OCI-LY1 (cell line): ENCODE measurements around the gene SRP72.

Experiments
- H2AFZ ChIP-seq: fragments of 200-600 bp; sonication (generic), shearing (Covaris generic); 2 replicates; pipeline ENCODE4 v1.6.0; 2014; ENCODE audit warnings: antibody characterized with exemption, mild to moderate bottlenecking, low read length
- H3F3A ChIP-seq: fragments of 200-600 bp; sonication (generic), shearing (Covaris generic); 2 replicates; pipeline ENCODE4 v1.6.0; 2014; ENCODE audit warnings: mild to moderate bottlenecking, antibody characterized with exemption, low read length, moderate library complexity; ENCODE audit not compliant: insufficient read depth
- H3K27ac ChIP-seq: fragments of 200-600 bp; sonication (generic); 2 replicates; pipeline ENCODE4 v1.5.1; 2014; ENCODE audit warnings: low read length, mixed run types, mild to moderate bottlenecking, low read depth; ENCODE audit not compliant: poor library complexity, severe bottlenecking
- H3K27me3 ChIP-seq: fragments of 200-600 bp; sonication (generic); 2 replicates; pipeline ENCODE4 v1.6.0; 2014; ENCODE audit warnings: antibody characterized with exemption, mild to moderate bottlenecking, low read length, moderate library complexity; ENCODE audit not compliant: insufficient read depth
- H3K36me3 ChIP-seq: fragments of 200-600 bp; sonication (generic); 2 replicates; pipeline ENCODE4 v1.6.1; 2014; ENCODE audit warnings: mild to moderate bottlenecking, antibody characterized with exemption, low read length, moderate library complexity, mixed read lengths; ENCODE audit not compliant: insufficient read depth
- H3K4me1 ChIP-seq: fragments of 200-600 bp; sonication (generic); 2 replicates; pipeline ENCODE4 v1.5.1; 2014; ENCODE audit warnings: mild to moderate bottlenecking, low read length, moderate library complexity; ENCODE audit not compliant: insufficient read depth, severe bottlenecking
- H3K4me2 ChIP-seq: fragments of 200-600 bp; sonication (generic), shearing (Covaris generic); 2 replicates; pipeline ENCODE4 v1.6.1; 2014; ENCODE audit warnings: low read length
- H3K4me3 ChIP-seq: fragments of 200-600 bp; sonication (generic); 2 replicates; pipeline ENCODE4 v1.5.1; 2014; ENCODE audit warnings: low read length, low read depth, mild to moderate bottlenecking, mixed read lengths; ENCODE audit not compliant: poor library complexity, severe bottlenecking
- H3K79me2 ChIP-seq: fragments of 200-600 bp; shearing (Covaris generic); 2 replicates; pipeline ENCODE4 v1.6.1; 2016; ENCODE audit warnings: mixed run types, low read length, mixed read lengths; ENCODE audit not compliant: insufficient read depth
- H3K9ac ChIP-seq: fragments of 200-600 bp; sonication (generic), shearing (Covaris generic); 2 replicates; pipeline ENCODE4 v1.6.1; 2014; ENCODE audit warnings: mild to moderate bottlenecking, low read length, mixed read lengths
- H3K9me2 ChIP-seq: fragments of 200-600 bp; sonication (generic), shearing (Covaris generic); 2 replicates; pipeline ENCODE4 v1.6.1; 2014; ENCODE audit warnings: low read depth, mild to moderate bottlenecking, low read length, mixed read lengths
- H3K9me3 ChIP-seq: fragments of 200-600 bp; shearing (Covaris generic); 2 replicates; pipeline ENCODE4 v1.6.1; 2014; ENCODE audit warnings: low read length, mixed read lengths
- H4K20me1 ChIP-seq: fragments of 200-600 bp; sonication (generic), shearing (Covaris generic); 2 replicates; pipeline ENCODE4 v1.6.0; 2016; ENCODE audit warnings: mild to moderate bottlenecking, low read length; ENCODE audit not compliant: insufficient read depth
- CTCF ChIP-seq: fragments of 200-600 bp; sonication (generic), shearing (Covaris generic); IDR thresholded peaks from 2 replicates; pipeline ENCODE4 v1.5.1; 2017; ENCODE audit warnings: mild to moderate bottlenecking, antibody characterized with exemption, low read length, moderate library complexity, mixed read lengths
- EZH2 ChIP-seq: fragments of 200-600 bp; sonication (generic), shearing (Covaris generic); IDR thresholded peaks from 2 replicates; pipeline ENCODE4 v1.8.0; 2017; ENCODE audit warnings: borderline replicate concordance, mixed run types, mild to moderate bottlenecking, antibody characterized with exemption, low read length, moderate library complexity, mixed read lengths

The SRP72 gene

GRCh38 chr4:56467284-56468096 lies at the start of gene SRP72:
SRP72 (plus strand) TSS chr4:56467617; CDS start chr4:56467636, 19 bp downstream.
- Histone ChIP-seq H3K27ac (peak within 1 kb of the TSS; percentile 70), H3K4me3 (peak within 1 kb of the TSS; percentile 80), H3K4me1 (peaks cover 41% of the 10 kb centered on the region), H2AFZ (0 out of 2 replicates have a peak within 1 kb of the TSS, but pooled peaks have one; percentile 27), H3K79me2 (peaks cover 32% of the 10 kb centered on the region), H3K9ac (peak within 1 kb of the TSS; percentile 81), H3K36me3 (peaks cover 39% of the 10 kb centered on the region), H3K9me3 (no peaks in the 10 kb centered on the region), H4K20me1 (no peaks in the 10 kb centered on the region), H3K4me2 (peak within 1 kb of the TSS; percentile 78), H3F3A (peaks cover 9% of the 10 kb centered on the region; the same call in 1 of the 2 replicates), H3K9me2 (no peaks in the 10 kb centered on the region), H3K27me3 (no peaks in the 10 kb centered on the region)
- TF ChIP-seq CTCF (no peak), EZH2 (no peak)

- Histone ChIP-seq H3K4me3 (no peak overlapping the region), H3K9me3 (no peaks in the 10 kb centered on the region; the same call in 1 of the 2 replicates)
- TF ChIP-seq CTCF (no peak), EZH2 (no peak)
These were observed 43.2 kb upstream of the SRP72 start for GRCh38 chr4:56424176-56424575.

GRCh38 chr4:56424697-56425514 lies 42.5 kb upstream of the SRP72 start:
- Histone ChIP-seq H3K36me3 (peaks cover 24% of the 10 kb centered on the region), H2AFZ (no peak overlapping the region), H3F3A (no peaks in the 10 kb centered on the region; the same call in 1 of the 2 replicates), H3K27me3 (no peaks in the 10 kb centered on the region), H3K4me2 (peak overlapping the region; percentile 23; the same call in 1 of the 2 replicates), H3K27ac (peak overlapping the region; percentile 52), H3K9me2 (no peaks in the 10 kb centered on the region), H4K20me1 (peaks cover 10% of the 10 kb centered on the region; the same call in 1 of the 2 replicates), H3K79me2 (peaks cover 98% of the 10 kb centered on the region), H3K9ac (peak overlapping the region; percentile 11; the same call in 1 of the 2 replicates), H3K4me1 (peaks cover 18% of the 10 kb centered on the region), H3K9me3 (no peaks in the 10 kb centered on the region; the same call in 1 of the 2 replicates), H3K4me3 (no peak overlapping the region)
- TF ChIP-seq CTCF (peak; percentile 67), EZH2 (no peak)

More at GRCh38 chr4:56424176-56424575, 43.2 kb upstream of the SRP72 start:
- Histone ChIP-seq H3K79me2 (peaks cover 98% of the 10 kb centered on the region), H3K4me1 (peaks cover 17% of the 10 kb centered on the region), H3K27me3 (no peaks in the 10 kb centered on the region), H3K36me3 (peaks cover 24% of the 10 kb centered on the region), H3K9ac (no peak overlapping the region), H4K20me1 (peaks cover 11% of the 10 kb centered on the region), H3F3A (no peaks in the 10 kb centered on the region; the same call in 1 of the 2 replicates), H3K9me2 (no peaks in the 10 kb centered on the region), H2AFZ (no peak overlapping the region), H3K4me2 (no peak overlapping the region), H3K27ac (no peak overlapping the region)
